Central memory CD8-positive, alpha-beta T cell (primary cell): ENCODE measurements around the gene SIGLEC8.
A peak's percentile ranks its signal among the peaks of the same experiment; 100 is the strongest.
"Not testable (repeated sequence)": the region's sequence is repeated elsewhere in the genome, so short reads cannot be mapped to it uniquely, and the experiment has no call there.

Experiments used
- ATAC-seq: fragments of 150-1000 bp; cut with Tn5 transposase; replicated peaks from 2 replicates; pipeline ENCODE4 v1.10.0; 2022; ENCODE audit warnings: mild to moderate bottlenecking, moderate FRiP score, moderate number of reproducible peaks; ENCODE audit not compliant: poor library complexity, severe bottlenecking; ENCODE audit errors: extremely low read depth
- DNase-seq, 2 donors: peaks; one replicate each; pipeline ENCODE4 v3.0.0; 2021; ENCODE audit warnings: low spot score in 2 of 2
- H3K27ac Mint-ChIP-seq: one replicate; pipeline ENCODE4 v1.8.0; 2022; ENCODE audit warnings: low read depth, mild to moderate bottlenecking, moderate library complexity, mixed read lengths
- H3K27me3 Mint-ChIP-seq: one replicate; pipeline ENCODE4 v1.8.0; 2022; ENCODE audit warnings: mixed read lengths
- H3K36me3 Mint-ChIP-seq: one replicate; pipeline ENCODE4 v1.8.0; 2022; ENCODE audit warnings: mild to moderate bottlenecking, moderate library complexity, mixed read lengths; ENCODE audit not compliant: insufficient read depth
- H3K4me1 Mint-ChIP-seq: one replicate; pipeline ENCODE4 v1.8.0; 2022; ENCODE audit warnings: mixed read lengths
- H3K4me3 Mint-ChIP-seq: one replicate; pipeline ENCODE4 v1.8.0; 2022; ENCODE audit warnings: mild to moderate bottlenecking, moderate library complexity, mixed read lengths
- H3K9me3 Mint-ChIP-seq: one replicate; pipeline ENCODE4 v1.8.0; 2022; ENCODE audit warnings: mixed read lengths

SIGLEC8 gene

GRCh38 chr19:51469162-51469561 is 10.9 kb upstream of the SIGLEC8 start:
- DNase-seq, result no peak
- H3K4me3 Mint-ChIP-seq, result no peak overlapping the region
- H3K36me3 Mint-ChIP-seq, result no peaks in the 10 kb centered on the region
- peaks cover 16% of the 10 kb centered on the region for H3K4me1 Mint-ChIP-seq
- no peak overlapping the region for H3K27ac Mint-ChIP-seq
- peaks cover 68% of the 10 kb centered on the region for H3K27me3 Mint-ChIP-seq
- H3K9me3 Mint-ChIP-seq, result no peaks in the 10 kb centered on the region
- ATAC-seq, result no peak

DNA sequence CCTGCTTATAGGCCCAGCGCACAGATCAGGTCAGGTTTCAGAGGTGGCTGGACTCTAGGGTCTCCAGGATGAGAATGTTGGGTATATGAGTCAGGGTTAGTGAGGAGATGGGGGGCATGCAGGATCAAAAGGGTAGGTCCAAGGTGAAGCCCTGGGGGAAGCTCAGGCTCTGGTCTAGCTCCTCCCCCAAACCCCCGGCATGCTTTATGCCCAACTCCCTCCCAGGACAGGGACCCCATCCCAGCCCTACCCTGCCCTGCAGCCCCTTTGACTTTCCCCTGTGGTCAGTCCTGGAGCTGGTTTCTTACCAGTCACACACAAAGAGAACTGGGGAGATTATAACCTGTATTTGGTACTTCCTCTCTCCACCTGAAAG is 10.3 kb upstream of the SIGLEC8 start:
- Mint-ChIP-seq H3K27me3 (peaks cover 62% of the 10 kb centered on the region), H3K4me1 (peaks cover 18% of the 10 kb centered on the region), H3K27ac (no peak overlapping the region), H3K4me3 (no peak overlapping the region), H3K36me3 (no peaks in the 10 kb centered on the region), H3K9me3 (no peaks in the 10 kb centered on the region)
- no peak for DNase-seq
- ATAC-seq, result no peak

DNA sequence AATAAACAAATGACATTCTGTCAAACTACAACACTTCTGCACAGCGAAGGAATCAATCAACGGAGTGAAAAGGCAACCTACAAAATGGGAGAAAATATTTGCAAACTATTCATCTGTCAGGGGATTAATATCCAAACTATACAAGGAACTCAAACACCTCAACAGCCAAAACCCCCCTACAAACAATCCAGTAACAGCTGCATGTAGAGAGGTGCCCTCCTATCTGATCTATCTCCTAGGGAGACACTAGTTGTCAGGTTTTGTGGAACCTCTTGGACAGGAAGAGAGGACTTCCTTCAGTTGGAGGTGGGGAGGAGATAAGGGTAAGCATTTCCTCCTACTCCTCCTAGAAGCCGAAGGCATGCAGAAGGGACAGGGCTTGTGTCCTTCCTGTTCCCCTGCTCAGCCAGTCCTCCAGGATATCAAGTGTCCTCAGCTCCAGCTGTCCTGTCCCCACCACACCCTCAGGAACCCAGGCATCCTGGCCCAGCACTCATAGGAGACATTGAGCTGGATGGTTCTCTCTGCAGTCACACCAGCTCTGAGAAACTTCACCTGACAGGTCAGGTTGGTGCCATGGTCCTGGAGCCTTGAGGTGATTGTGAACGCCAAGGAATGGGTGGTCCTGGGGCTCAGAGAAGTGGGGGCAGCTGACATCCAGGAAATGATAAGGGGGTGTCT is 9.8 kb upstream of the SIGLEC8 start:
- DNase-seq (no peak), ATAC-seq (no peak)
- no peak overlapping the region for H3K27ac Mint-ChIP-seq
- H3K27me3 Mint-ChIP-seq, result peaks cover 62% of the 10 kb centered on the region
- no peaks in the 10 kb centered on the region for H3K36me3 Mint-ChIP-seq
- H3K4me1 Mint-ChIP-seq, result peaks cover 22% of the 10 kb centered on the region
- no peaks in the 10 kb centered on the region for H3K9me3 Mint-ChIP-seq
- no peak overlapping the region for H3K4me3 Mint-ChIP-seq

DNA sequence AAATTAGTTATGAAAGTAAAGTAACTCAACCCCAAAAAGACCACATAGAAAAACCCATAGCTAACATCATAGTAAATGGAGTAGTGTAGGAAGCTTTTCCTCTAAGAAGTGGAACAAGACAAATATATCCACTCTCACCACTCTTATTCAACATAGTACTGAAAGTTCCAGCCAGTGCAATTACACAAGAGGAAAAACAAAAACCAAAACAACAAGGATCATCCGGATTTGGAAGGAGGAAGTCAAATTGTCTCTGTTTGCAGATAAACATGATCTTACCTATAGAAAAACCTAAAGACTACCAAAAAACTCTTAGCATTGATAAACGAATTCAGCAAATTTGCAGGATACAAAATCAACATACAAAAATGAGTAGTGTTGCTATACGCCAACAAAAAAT is 8.5 kb upstream of the SIGLEC8 start:
- DNase-seq, result no peak
- Mint-ChIP-seq H3K36me3 (no peaks in the 10 kb centered on the region), H3K9me3 (no peaks in the 10 kb centered on the region), H3K4me3 (no peak overlapping the region), H3K27me3 (peaks cover 66% of the 10 kb centered on the region), H3K4me1 (peaks cover 18% of the 10 kb centered on the region), H3K27ac (no peak overlapping the region)
- ATAC-seq, result no peak

- Mint-ChIP-seq H3K4me1 (peaks cover 18% of the 10 kb centered on the region), H3K27me3 (peaks cover 85% of the 10 kb centered on the region)
- H3K4me3 Mint-ChIP-seq, H3K36me3 Mint-ChIP-seq, DNase-seq, ATAC-seq, H3K27ac Mint-ChIP-seq, H3K9me3 Mint-ChIP-seq: not testable (repeated sequence)
Measured at GRCh38 chr19:51463976-51464581, 5.8 kb upstream of the SIGLEC8 start.

GRCh38 chr19:51462681-51463080 is 4.4 kb upstream of the SIGLEC8 start:
- peaks cover 10% of the 10 kb centered on the region for H3K4me1 Mint-ChIP-seq
- no peak for DNase-seq
- peaks cover 1% of the 10 kb centered on the region for H3K36me3 Mint-ChIP-seq
- H3K9me3 Mint-ChIP-seq, result no peaks in the 10 kb centered on the region
- ATAC-seq, result no peak
- no peak overlapping the region for H3K4me3 Mint-ChIP-seq
- H3K27me3 Mint-ChIP-seq, result peaks cover 85% of the 10 kb centered on the region
- H3K27ac Mint-ChIP-seq, result no peak overlapping the region

GRCh38 chr19:51462276-51462675 is 4.0 kb upstream of the SIGLEC8 start:
- Mint-ChIP-seq H3K4me3 (no peak overlapping the region), H3K36me3 (peaks cover 1% of the 10 kb centered on the region), H3K4me1 (peaks cover 7% of the 10 kb centered on the region), H3K27ac (no peak overlapping the region), H3K9me3 (no peaks in the 10 kb centered on the region), H3K27me3 (peaks cover 85% of the 10 kb centered on the region)
- ATAC-seq (no peak), DNase-seq (no peak)

- peaks cover 1% of the 10 kb centered on the region for H3K36me3 Mint-ChIP-seq
- no peak for ATAC-seq
- H3K27me3 Mint-ChIP-seq, result peaks cover 86% of the 10 kb centered on the region
- no peak overlapping the region for H3K4me3 Mint-ChIP-seq
- H3K4me1 Mint-ChIP-seq, result peaks cover 7% of the 10 kb centered on the region
- H3K27ac Mint-ChIP-seq, result no peak overlapping the region
- no peak for DNase-seq
- H3K9me3 Mint-ChIP-seq, result no peaks in the 10 kb centered on the region
Measured at GRCh38 chr19:51461723-51462161, 3.5 kb upstream of the SIGLEC8 start.

- no peaks in the 10 kb centered on the region for H3K9me3 Mint-ChIP-seq
- no peak overlapping the region for H3K4me3 Mint-ChIP-seq
- H3K36me3 Mint-ChIP-seq, result peaks cover 1% of the 10 kb centered on the region
- ATAC-seq (no peak), DNase-seq (no peak)
- H3K27me3 Mint-ChIP-seq, result peaks cover 79% of the 10 kb centered on the region
- H3K27ac Mint-ChIP-seq, result no peak overlapping the region
- peaks cover 7% of the 10 kb centered on the region for H3K4me1 Mint-ChIP-seq
Measured at GRCh38 chr19:51460164-51460992, 2.1 kb upstream of the SIGLEC8 start.

DNA sequence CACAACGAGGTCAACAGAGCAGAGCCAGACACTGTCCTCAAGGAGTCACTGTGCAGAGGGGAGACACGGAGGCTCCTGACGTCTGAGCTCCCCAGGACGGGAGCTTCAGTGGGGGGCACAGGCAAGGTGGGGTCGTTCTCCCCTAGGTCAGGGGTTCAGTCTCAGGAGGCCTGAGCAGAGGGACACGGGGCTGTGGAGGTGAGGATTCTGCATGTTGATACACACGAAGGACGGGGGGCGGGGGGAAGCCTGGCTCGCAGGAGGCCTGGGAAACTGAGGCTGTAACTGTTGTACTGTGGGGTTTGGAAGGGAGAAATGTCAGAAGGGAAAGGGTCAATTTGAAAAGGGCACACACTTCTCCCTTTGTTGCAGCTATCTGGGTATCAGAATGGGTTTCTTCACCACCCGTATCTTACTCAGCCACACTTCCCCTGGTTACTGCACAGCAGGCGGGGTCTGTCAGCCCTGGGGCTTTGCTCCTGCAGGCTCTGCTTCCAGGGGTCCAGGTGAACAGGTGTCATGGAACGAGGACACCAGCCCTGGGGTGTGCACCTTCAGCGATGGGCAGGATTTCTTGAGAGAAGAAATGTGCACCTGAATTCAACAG is 748 bp upstream of the SIGLEC8 start:
- Mint-ChIP-seq H3K36me3 (peaks cover 1% of the 10 kb centered on the region), H3K27me3 (peaks cover 72% of the 10 kb centered on the region), H3K27ac (no peak overlapping the region), H3K4me1 (peaks cover 7% of the 10 kb centered on the region), H3K9me3 (no peaks in the 10 kb centered on the region), H3K4me3 (no peak overlapping the region)
- ATAC-seq (no peak), DNase-seq (no peak)

GRCh38 chr19:51457351-51458013 is 772 bp downstream of the SIGLEC8 start:
- Mint-ChIP-seq H3K27me3 (peaks cover 70% of the 10 kb centered on the region), H3K4me1 (no peaks in the 10 kb centered on the region), H3K9me3 (no peaks in the 10 kb centered on the region), H3K36me3 (peaks cover 3% of the 10 kb centered on the region), H3K27ac (peak overlapping the region; percentile 35), H3K4me3 (no peak overlapping the region)
- ATAC-seq, result no peak
- no peak for DNase-seq

GRCh38 chr19:51456541-51457290 is 1.5 kb downstream of the SIGLEC8 start:
- Mint-ChIP-seq H3K27me3 (peaks cover 62% of the 10 kb centered on the region), H3K4me1 (no peaks in the 10 kb centered on the region), H3K27ac (no peak overlapping the region), H3K9me3 (no peaks in the 10 kb centered on the region), H3K4me3 (no peak overlapping the region), H3K36me3 (peaks cover 3% of the 10 kb centered on the region)
- ATAC-seq (no peak), DNase-seq (no peak)
